HG03378 (cell line): ENCODE measurements around the gene KDM4B.
"Not testable (repeated sequence)": the region's sequence is repeated elsewhere in the genome, so short reads cannot be mapped to it uniquely, and the experiment has no call there.

Source experiments
- ATAC-seq: cut with Tn5 transposase; IDR thresholded peaks from one replicate; pipeline ENCODE4 v1.9.1; 2021; ENCODE audit warnings: mild to moderate bottlenecking, moderate library complexity; ENCODE audit not compliant: unreplicated experiment

Gene KDM4B

GRCh38 chr19:4967738-4968461, 1.0 kb upstream of the KDM4B start:
- ATAC-seq, result no peak

- ATAC-seq, result no peak
These were observed 419 bp downstream of the KDM4B start for GRCh38 chr19:4969292-4969771.

- no peak for ATAC-seq
These were observed 1.0 kb downstream of the KDM4B start for GRCh38 chr19:4969772-4970531.

- ATAC-seq, result no peak
These were observed 1.9 kb downstream of the KDM4B start for GRCh38 chr19:4970558-4971423.

GRCh38 chr19:4971424-4971793, 2.5 kb downstream of the KDM4B start:
- ATAC-seq, result no peak

GRCh38 chr19:4971816-4972495, 3.0 kb downstream of the KDM4B start:
- no peak for ATAC-seq

GRCh38 chr19:4972509-4973230, 3.8 kb downstream of the KDM4B start:
- ATAC-seq, result no peak

GRCh38 chr19:4974880-4975469, 6.1 kb downstream of the KDM4B start:
- ATAC-seq, result no peak

GRCh38 chr19:4975601-4976000, 6.7 kb downstream of the KDM4B start:
- ATAC-seq, result not testable (repeated sequence)

- ATAC-seq, result no peak
These were observed 7.7 kb downstream of the KDM4B start for GRCh38 chr19:4976401-4977298.

GRCh38 chr19:4977299-4978174, 8.6 kb downstream of the KDM4B start:
- no peak for ATAC-seq

GRCh38 chr19:4979211-4979807, 10.4 kb downstream of the KDM4B start:
- ATAC-seq, result no peak

GRCh38 chr19:4980067-4980466, 11.2 kb downstream of the KDM4B start:
- no peak for ATAC-seq

- ATAC-seq, result no peak
These were observed 12.1 kb downstream of the KDM4B start for GRCh38 chr19:4980838-4981680.

- no peak for ATAC-seq
These were observed 12.7 kb downstream of the KDM4B start for GRCh38 chr19:4981681-4981958.

GRCh38 chr19:4983346-4984105, 14.6 kb downstream of the KDM4B start:
- no peak for ATAC-seq
